AG04450 (cell line): ENCODE data around the gene ZCCHC4. TPM values are rescaled to one million over a fixed set of nuclear protein-coding genes. Genes with fewer than 3 reads are reported as not detected.

Source experiments
- CTCF ChIA-PET: fragments of 300-600, 350-600 bp; formaldehyde crosslinking; extraction: SDS; loops from one replicate; lab custom pipeline; 2022; ENCODE audit warnings: antibody characterized with exemption, inconsistent platforms; lab: Charles Lee
- POLR2A ChIA-PET: fragments of 350-600 bp; formaldehyde crosslinking; extraction: SDS; loops from one replicate; lab custom pipeline; 2021; ENCODE audit warnings: antibody characterized with exemption, inconsistent platforms; lab: Yijun Ruan, JAX
- DNase-seq: peaks from one replicate; pipeline ENCODE4 v3.0.0-alpha.2; 2011; ENCODE audit warnings: low read depth, low spot score
- H3K27ac ChIP-seq: one replicate; pipeline ENCODE4 v1.5.1; 2012; ENCODE audit warnings: low read depth, low read length, control low read depth
- H3K27me3 ChIP-seq: one replicate; pipeline ENCODE4 v1.6.0; 2012; ENCODE audit warnings: low read length; ENCODE audit not compliant: control insufficient read depth, insufficient read depth
- H3K4me3 ChIP-seq: 2 replicates; pipeline ENCODE4 v1.5.1; 2011; ENCODE audit warnings: mild to moderate bottlenecking, low read depth, low read length, control low read depth
- H3K9me3 ChIP-seq: 2 replicates; pipeline ENCODE4 v1.5.1; 2012; ENCODE audit warnings: low read length; ENCODE audit not compliant: control insufficient read depth, insufficient read depth
- polyA minus RNA-seq: library from RNA; depleted of rRNA, polyadenylated mRNA; stranded (reverse); fragments of >200 nt; gene quantifications from 2 replicates; pipeline ENCODE4 v1.2.3, GENCODE V29; 2011; rRNA and poly(A)+ RNA removed
- polyA plus RNA-seq: library from polyadenylated mRNA; depleted of rRNA; stranded (reverse); fragments of >200 nt; gene quantifications from 2 replicates; pipeline ENCODE4 v1.2.3, GENCODE V29; 2011; rRNA removed
- TF ChIP-seq, protein P1 (sequence below): IDR thresholded peaks from 2 replicates; pipeline ENCODE4 v1.5.1; 2011; ENCODE audit warnings: low read depth, low read length, control low read depth, inconsistent platforms

The ZCCHC4 gene, protein sequence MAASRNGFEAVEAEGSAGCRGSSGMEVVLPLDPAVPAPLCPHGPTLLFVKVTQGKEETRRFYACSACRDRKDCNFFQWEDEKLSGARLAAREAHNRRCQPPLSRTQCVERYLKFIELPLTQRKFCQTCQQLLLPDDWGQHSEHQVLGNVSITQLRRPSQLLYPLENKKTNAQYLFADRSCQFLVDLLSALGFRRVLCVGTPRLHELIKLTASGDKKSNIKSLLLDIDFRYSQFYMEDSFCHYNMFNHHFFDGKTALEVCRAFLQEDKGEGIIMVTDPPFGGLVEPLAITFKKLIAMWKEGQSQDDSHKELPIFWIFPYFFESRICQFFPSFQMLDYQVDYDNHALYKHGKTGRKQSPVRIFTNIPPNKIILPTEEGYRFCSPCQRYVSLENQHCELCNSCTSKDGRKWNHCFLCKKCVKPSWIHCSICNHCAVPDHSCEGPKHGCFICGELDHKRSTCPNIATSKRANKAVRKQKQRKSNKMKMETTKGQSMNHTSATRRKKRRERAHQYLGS
- polyA plus RNA-seq (11.4 and 13.1 TPM in 2 replicates), polyA minus RNA-seq (10.9 and 11.7 TPM in 2 replicates)

DNA sequence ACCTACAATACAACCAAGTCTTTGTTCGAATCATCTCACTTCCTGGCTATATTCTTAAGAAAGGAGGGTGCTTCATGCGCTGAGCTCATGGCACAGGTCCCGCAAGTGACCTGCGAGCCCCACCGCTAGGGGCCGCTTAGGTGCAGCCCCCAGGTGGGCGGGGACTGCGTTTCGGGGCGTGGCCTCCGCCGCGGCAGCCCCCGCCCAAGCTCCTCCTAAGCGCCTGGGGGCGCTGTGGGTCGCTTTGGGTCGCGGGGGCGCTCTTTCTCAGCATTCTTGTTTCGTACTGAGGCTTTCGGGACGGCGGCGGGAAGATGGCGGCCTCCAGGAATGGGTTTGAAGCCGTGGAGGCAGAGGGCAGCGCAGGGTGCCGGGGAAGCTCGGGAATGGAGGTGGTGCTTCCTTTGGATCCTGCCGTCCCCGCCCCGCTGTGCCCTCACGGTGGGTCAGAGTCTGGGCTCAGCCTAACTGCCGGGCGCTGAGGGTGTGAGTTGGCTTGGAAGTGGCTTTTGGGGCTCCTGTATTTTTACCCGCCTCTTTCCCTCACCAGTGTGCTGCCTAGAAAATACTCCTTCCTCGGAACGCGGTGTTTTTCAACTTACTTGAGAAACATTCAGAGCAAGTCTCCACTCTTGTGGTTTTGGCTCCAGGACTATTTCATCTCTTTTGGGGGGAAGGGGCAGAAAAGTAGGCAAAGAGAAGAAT is at the start of gene ZCCHC4:
Gene ZCCHC4, plus strand, starts transcription at position 279 of the 705 bp plus-strand sequence. Its CDS starts 36 bp downstream, at position 315.
- POLR2A ChIA-PET = interaction anchor here (0.6 to 1.3 kb wide), 4 partner anchors 8 to 1548 kb away, joined by 3 to 7 read pairs (median 4); partner anchors contain the start of gene STIM2
- peak within 1 kb of the TSS; percentile 82 for H3K27ac ChIP-seq
- TF ChIP-seq, protein P1, sequence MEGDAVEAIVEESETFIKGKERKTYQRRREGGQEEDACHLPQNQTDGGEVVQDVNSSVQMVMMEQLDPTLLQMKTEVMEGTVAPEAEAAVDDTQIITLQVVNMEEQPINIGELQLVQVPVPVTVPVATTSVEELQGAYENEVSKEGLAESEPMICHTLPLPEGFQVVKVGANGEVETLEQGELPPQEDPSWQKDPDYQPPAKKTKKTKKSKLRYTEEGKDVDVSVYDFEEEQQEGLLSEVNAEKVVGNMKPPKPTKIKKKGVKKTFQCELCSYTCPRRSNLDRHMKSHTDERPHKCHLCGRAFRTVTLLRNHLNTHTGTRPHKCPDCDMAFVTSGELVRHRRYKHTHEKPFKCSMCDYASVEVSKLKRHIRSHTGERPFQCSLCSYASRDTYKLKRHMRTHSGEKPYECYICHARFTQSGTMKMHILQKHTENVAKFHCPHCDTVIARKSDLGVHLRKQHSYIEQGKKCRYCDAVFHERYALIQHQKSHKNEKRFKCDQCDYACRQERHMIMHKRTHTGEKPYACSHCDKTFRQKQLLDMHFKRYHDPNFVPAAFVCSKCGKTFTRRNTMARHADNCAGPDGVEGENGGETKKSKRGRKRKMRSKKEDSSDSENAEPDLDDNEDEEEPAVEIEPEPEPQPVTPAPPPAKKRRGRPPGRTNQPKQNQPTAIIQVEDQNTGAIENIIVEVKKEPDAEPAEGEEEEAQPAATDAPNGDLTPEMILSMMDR = peak; percentile 99
- peak within 1 kb of the TSS; percentile 92 for H3K4me3 ChIP-seq
- DNase-seq = peak; percentile 82
- no peaks in the 10 kb centered on the region for H3K9me3 ChIP-seq
- H3K27me3 ChIP-seq = no peaks in the 10 kb centered on the region
- CTCF ChIA-PET = interaction anchor here (0.5 to 3.0 kb wide), 92 partner anchors 8 to 1380 kb away, joined by 3 to 78 read pairs (median 5); partner anchors contain the start of genes ANAPC4, PI4K2B and SEPSECS

DNA sequence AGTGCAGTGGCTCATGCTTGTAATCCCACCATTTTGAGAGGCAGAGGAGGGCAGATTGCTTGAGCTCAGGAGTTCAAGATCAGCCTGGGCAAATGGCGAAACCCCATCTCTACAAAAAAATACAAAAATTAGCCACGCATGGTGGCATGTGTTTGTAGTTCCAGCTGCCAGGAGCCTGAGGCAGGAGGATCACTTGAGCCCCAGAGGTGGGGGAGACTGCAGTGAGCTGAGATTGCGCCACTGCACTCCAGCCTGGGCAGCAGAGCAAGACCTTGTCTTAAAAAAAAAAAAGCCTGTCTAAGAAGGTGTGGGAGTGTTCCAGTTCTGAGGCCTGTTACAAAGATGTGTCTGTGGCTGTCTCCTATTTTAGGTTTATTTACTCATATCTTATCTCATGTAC is 40.7 kb upstream of the ZCCHC4 start:
- Histone ChIP-seq H3K4me3 (no peak overlapping the region), H3K27me3 (no peaks in the 10 kb centered on the region), H3K27ac (no peak overlapping the region), H3K9me3 (no peaks in the 10 kb centered on the region)
- CTCF ChIA-PET = interaction anchor here (1.9 kb wide), 1 partner anchor 40 kb away, joined by 7 read pairs; no protein-coding TSS in a partner anchor
- DNase-seq = no peak
- TF ChIP-seq, protein P1 = no peak
- POLR2A ChIA-PET = no interaction called here

DNA sequence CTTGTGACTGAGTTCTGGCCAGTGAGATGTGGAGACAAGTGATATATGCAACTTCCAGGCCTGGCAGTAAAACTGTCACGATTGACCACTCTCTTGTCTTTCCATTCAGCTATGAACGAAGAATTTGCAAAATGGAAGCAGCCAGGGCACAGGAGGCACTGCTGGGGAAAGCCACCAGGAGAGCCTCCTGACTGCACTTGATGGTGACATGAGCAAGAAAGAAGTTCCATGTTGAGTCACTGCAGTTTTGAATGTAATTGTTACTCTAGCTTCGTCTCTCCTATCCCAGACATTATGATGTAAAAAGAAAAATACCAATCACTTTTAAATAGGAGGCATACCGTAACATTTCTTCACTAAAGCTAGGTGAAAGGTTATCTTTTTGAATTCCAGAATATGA is 32.4 kb upstream of the ZCCHC4 start:
- TF ChIP-seq, protein P1 = no peak
- Histone ChIP-seq H3K9me3 (no peaks in the 10 kb centered on the region), H3K27me3 (no peaks in the 10 kb centered on the region), H3K27ac (no peak overlapping the region), H3K4me3 (no peak overlapping the region)
- no peak for DNase-seq
- ChIA-PET CTCF (interaction anchor here (1.7 kb wide), 1 partner anchor 14 kb away, joined by 3 read pairs; no protein-coding TSS in a partner anchor), POLR2A (no interaction called here)

DNA sequence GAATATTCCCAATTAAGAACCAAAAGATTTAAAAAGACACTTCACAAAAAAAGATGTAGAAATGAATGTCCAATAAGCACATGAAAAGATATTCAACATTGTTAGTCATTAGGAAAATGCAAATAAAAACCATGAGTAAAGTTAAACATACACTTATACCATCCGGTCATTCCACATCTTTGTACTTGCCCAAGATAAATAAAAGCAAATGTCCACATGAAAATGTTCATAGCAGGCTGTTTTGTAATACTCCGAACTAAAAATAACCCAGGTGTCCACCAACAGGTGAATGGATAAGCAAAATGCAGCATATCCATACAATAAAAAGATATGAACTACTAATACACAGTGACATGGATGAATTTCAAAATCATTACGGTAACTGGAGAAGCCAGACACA is 28.6 kb upstream of the ZCCHC4 start:
- no peaks in the 10 kb centered on the region for H3K27me3 ChIP-seq
- H3K4me3 ChIP-seq = no peak overlapping the region
- DNase-seq = no peak
- H3K27ac ChIP-seq = no peak overlapping the region
- H3K9me3 ChIP-seq = no peaks in the 10 kb centered on the region
- ChIA-PET CTCF (interaction anchor here (2.6 kb wide), 1 partner anchor 28 kb away, joined by 24 read pairs; the partner anchor contains the start of gene ZCCHC4), POLR2A (no interaction called here)
- TF ChIP-seq, protein P1 = no peak
